HFF-Myc (cell line): ENCODE data around the gene ASIP.
A peak's percentile ranks its signal among the peaks of the same experiment; 100 is the strongest.

Experiments
- DNase-seq: peaks from one replicate; pipeline ENCODE4 v3.0.0-alpha.2; 2011; ENCODE audit warnings: low read depth; ENCODE audit errors: extremely low read depth
- H3K4me3 ChIP-seq: replicated peaks from 2 replicates; pipeline ENCODE4 v1.5.1; 2011; ENCODE audit warnings: low read depth, mild to moderate bottlenecking, control low read depth, low read length
- TF ChIP-seq, protein P1 (sequence below): IDR thresholded peaks from 2 replicates; pipeline ENCODE4 v1.5.1; 2012; ENCODE audit warnings: mild to moderate bottlenecking, low read depth, low read length, control low read depth; ENCODE audit errors: missing control alignments

ASIP gene

DNA sequence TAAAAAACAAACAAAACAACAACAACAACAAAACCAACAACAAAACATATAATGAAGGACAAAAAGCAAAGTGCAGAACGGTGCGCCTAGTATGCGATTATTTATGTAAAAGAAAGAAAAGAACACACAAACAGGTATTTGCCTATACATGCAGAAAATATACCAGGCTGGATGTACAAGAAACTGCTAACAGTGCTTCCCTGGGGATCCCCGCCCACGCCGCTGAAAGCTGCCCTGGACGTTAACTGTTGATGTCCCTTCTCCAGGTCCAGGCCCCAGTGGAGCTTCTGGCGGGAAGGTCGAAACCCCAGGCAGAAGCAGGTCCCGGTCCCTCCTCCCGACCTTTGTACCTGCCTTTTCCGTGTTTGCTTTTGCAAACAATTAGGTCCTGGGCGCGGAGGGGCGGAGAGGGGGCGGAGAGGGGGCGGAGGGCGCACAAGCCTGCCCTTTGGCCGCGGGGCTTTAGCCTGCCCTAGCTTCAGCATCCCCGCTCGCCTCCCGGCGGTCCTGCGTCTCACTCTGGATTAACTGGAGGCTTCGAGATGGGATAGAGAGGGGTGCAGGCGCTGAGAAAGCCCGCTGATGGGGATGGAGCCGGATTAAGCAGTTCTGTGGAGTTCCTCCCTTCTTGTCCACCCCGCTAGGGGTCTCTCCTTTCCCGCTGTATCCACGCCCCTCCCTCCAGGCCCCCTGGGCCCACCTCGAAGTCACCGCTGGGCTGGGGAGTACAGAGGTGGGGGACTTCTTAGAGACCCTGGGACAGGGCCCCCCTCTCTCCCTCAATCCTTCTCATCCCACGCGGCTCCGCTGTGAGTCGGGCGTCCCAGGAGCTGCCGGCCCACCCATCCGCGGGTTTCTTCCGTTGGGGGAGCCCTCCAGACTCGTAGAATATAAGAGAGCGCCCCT lies 70.1 kb downstream of the ASIP start:
- no peak overlapping the region for H3K4me3 ChIP-seq
- TF ChIP-seq, protein P1, sequence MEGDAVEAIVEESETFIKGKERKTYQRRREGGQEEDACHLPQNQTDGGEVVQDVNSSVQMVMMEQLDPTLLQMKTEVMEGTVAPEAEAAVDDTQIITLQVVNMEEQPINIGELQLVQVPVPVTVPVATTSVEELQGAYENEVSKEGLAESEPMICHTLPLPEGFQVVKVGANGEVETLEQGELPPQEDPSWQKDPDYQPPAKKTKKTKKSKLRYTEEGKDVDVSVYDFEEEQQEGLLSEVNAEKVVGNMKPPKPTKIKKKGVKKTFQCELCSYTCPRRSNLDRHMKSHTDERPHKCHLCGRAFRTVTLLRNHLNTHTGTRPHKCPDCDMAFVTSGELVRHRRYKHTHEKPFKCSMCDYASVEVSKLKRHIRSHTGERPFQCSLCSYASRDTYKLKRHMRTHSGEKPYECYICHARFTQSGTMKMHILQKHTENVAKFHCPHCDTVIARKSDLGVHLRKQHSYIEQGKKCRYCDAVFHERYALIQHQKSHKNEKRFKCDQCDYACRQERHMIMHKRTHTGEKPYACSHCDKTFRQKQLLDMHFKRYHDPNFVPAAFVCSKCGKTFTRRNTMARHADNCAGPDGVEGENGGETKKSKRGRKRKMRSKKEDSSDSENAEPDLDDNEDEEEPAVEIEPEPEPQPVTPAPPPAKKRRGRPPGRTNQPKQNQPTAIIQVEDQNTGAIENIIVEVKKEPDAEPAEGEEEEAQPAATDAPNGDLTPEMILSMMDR, result no peak
- DNase-seq, result no peak

DNA sequence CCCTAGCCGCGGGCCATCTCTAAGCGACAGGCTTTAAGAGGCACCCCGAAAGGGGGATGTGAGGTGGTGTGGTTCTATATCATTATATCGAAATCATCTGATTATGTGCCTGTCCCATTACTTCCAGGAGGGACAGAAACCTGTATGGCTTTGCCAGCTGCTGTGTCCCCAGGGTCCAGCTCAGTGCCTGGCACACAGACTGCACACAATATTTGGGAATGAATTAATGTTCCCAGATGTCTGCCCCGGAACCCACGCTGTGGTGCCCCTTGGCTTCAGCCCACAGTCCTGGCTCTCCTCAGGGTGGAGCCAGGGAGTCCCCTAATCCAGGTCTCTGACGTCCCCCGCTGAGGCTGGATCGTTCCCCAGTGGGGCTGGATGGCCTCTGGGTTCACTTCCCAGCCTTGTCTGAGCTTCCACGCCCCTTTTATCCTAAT lies 70.8 kb downstream of the ASIP start:
- no peak overlapping the region for H3K4me3 ChIP-seq
- no peak for DNase-seq

DNA sequence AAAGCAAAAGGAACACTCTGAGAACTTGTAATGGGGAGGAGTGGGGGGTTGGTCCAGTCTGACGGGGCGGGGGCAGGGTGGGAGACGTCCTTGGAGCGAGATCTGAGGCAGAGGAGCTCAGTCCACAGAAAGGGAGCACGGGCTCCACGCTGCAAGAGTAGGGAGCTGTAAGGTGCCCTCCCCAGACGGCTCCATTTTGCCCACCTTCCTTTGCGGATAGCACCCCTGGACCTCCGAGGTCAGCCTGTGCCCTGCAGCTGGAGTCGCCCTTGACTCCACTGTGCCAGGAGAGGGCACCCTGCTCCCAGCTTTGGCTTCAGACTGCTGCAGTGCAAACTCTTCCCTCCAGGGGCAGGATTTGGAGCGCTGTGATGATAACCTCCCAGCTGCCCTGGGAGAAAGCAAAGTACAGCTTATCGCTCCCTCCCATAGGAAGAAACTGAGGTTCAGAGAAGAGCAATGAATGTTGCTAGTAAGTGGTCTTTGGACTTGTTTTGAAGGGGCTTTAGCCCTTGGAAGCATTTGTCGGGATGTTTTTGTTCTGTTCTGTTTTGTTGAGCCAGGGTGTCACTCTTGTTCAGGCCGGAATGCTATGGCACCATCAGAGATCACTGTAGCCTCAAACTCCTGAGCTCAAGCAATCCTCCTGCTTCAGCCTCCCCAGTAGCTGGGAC lies 71.5 kb downstream of the ASIP start:
- TF ChIP-seq, protein P1, result peak; percentile 100
- no peak overlapping the region for H3K4me3 ChIP-seq
- DNase-seq, result peak; percentile 77

More for the DNA sequence above, 70.8 kb downstream of the ASIP start:
- TF ChIP-seq, protein P1, result no peak

DNA sequence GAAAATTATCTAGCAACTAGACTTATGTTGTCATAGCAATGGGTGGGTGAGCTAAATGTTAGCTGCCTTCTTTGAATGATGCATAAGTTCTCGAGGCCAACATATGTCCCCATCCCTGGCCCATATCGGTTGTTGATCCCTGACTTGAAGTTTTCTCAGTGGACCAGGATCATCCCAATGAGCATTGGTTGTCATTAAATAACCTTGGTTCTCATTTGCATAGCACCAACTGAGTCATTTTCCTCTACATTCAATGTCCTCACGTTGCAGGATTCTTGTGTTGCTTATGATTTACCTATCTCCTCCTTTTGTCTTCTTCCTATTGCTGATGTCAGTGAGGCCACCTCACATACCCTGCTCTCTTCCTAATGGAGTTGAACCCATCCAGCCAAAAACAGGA lies 74.0 kb downstream of the ASIP start:
- H3K4me3 ChIP-seq, result no peak overlapping the region
- TF ChIP-seq, protein P1, result no peak
- no peak for DNase-seq

DNA sequence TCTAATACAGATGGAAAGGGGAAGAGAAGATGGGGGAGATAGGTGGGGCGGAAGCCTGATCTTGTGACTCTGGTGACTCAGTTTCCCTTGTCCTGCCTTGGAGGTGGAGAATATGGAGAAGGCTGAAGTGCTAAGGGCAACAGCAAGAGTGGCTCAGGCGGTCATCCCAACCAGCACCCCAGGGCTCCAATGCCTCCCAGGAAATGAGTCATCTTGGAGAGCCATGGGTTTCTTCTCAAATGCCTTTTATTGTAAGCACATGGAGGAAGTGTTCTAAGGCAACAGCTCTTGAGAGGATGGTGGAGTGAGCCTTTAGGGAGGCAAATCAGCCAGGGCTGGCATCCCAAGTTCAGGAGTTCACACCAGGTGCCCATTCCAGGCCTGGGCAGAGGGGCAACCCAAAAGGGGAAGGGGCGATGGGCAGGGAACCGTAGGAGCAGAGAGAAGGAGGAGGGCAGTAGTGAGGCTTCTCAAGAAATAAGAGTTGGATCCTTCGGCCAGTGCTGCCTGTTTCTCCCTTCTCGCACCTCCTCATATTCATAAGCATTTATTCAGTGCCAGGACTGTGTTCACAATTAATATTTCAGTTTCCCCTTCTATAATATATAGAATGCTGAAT lies 75.1 kb downstream of the ASIP start:
- no peak for DNase-seq
- TF ChIP-seq, protein P1, result no peak
- H3K4me3 ChIP-seq, result no peak overlapping the region
